Hepatocyte (in vitro differentiated cells): ENCODE data around the gene INPP4B.

Experiments
- CTCF ChIP-seq: fragments of 200-600 bp; sonication (generic); IDR thresholded peaks from 2 replicates; pipeline ENCODE4 v1.5.1; 2016; ENCODE audit warnings: antibody characterized with exemption, mild to moderate bottlenecking; ENCODE audit not compliant: poor library complexity
- EZH2phosphoT487 ChIP-seq: fragments of 200-600 bp; sonication (generic); IDR thresholded peaks from one replicate; pipeline ENCODE4 v1.6.1; 2018; ENCODE audit warnings: antibody characterized with exemption, mild to moderate bottlenecking, low read depth, moderate library complexity; ENCODE audit not compliant: unreplicated experiment, severe bottlenecking

- TF ChIP-seq CTCF (no peak), EZH2phosphoT487 (no peak)
Measured at GRCh38 chr4:142713282-142714030, 132.6 kb downstream of the INPP4B start.
